HEK293T (cell line): ENCODE data around the gene KIF19.
"Not testable (repeated sequence)": the region's sequence is repeated elsewhere in the genome, so short reads cannot be mapped to it uniquely, and the experiment has no call there.

Experiments used
- CTCF ChIA-PET: fragments of 350-600 bp; formaldehyde crosslinking; extraction: SDS; loops from one replicate; lab custom pipeline; 2021; ENCODE audit warnings: antibody characterized with exemption, inconsistent platforms; lab: Yijun Ruan, JAX
- POLR2A ChIA-PET: fragments of 350-600 bp; formaldehyde crosslinking; extraction: SDS; loops from one replicate; lab custom pipeline; 2020; ENCODE audit warnings: antibody characterized with exemption, inconsistent platforms; lab: Yijun Ruan, JAX
- DNase-seq: peaks from one replicate; pipeline ENCODE4 v3.0.0; 2012; ENCODE audit warnings: mixed read lengths; ENCODE audit errors: extremely low spot score
- ARNT ChIP-seq: fragments of 450-650 bp; IDR thresholded peaks from 2 replicates; pipeline ENCODE4 v1.6.1; 2017; ENCODE audit warnings: mild to moderate bottlenecking
- BHLHE40 ChIP-seq: fragments of 450-650 bp; IDR thresholded peaks from 2 replicates; pipeline ENCODE4 v1.6.1; 2016; ENCODE audit warnings: mild to moderate bottlenecking, moderate library complexity, borderline replicate concordance
- CTBP1 ChIP-seq: fragments of 450-650 bp; IDR thresholded peaks from 2 replicates; pipeline ENCODE4 v1.6.1; 2016; ENCODE audit warnings: borderline replicate concordance
- ELF4 ChIP-seq: fragments of 450-650 bp; IDR thresholded peaks from 2 replicates; pipeline ENCODE4 v1.6.1; 2017; ENCODE audit warnings: antibody characterized with exemption
- FOXA1 ChIP-seq: fragments of 450-650 bp; IDR thresholded peaks from 2 replicates; pipeline ENCODE4 v1.6.1; 2016; ENCODE audit warnings: mild to moderate bottlenecking
- FOXK2 ChIP-seq: fragments of 450-650 bp; IDR thresholded peaks from 2 replicates; pipeline ENCODE4 v1.6.1; 2016; ENCODE audit warnings: mild to moderate bottlenecking
- FOXM1 ChIP-seq: fragments of 450-650 bp; IDR thresholded peaks from 2 replicates; pipeline ENCODE4 v1.6.1; 2017; ENCODE audit warnings: mild to moderate bottlenecking, borderline replicate concordance
- HDGF ChIP-seq: fragments of 450-650 bp; IDR thresholded peaks from 2 replicates; pipeline ENCODE4 v1.6.1; 2017; ENCODE audit warnings: antibody characterized with exemption, borderline replicate concordance
- L3MBTL2 ChIP-seq: fragments of 450-650 bp; conservative IDR thresholded peaks from 2 replicates; pipeline ENCODE4 v1.6.1; 2016; ENCODE audit warnings: mild to moderate bottlenecking
- LEF1 ChIP-seq: fragments of 450-650 bp; IDR thresholded peaks from 2 replicates; pipeline ENCODE4 v1.6.1; 2017; ENCODE audit warnings: mild to moderate bottlenecking, borderline replicate concordance
- NFRKB ChIP-seq: fragments of 450-650 bp; IDR thresholded peaks from 2 replicates; pipeline ENCODE4 v1.6.1; 2016; ENCODE audit warnings: mild to moderate bottlenecking, moderate library complexity
- PKNOX1 ChIP-seq: fragments of 450-650 bp; IDR thresholded peaks from 2 replicates; pipeline ENCODE4 v1.6.1; 2016
- SP1 ChIP-seq: fragments of 450-650 bp; IDR thresholded peaks from 2 replicates; pipeline ENCODE4 v1.6.1; 2017
- SUZ12 ChIP-seq: fragments of 450-650 bp; IDR thresholded peaks from 2 replicates; pipeline ENCODE4 v1.6.1; 2016; ENCODE audit warnings: mild to moderate bottlenecking
- TARDBP ChIP-seq: fragments of 450-650 bp; IDR thresholded peaks from 2 replicates; pipeline ENCODE4 v1.6.1; 2016
- ZNF384 ChIP-seq: fragments of 450-650 bp; IDR thresholded peaks from 2 replicates; pipeline ENCODE4 v1.6.1; 2016

KIF19 gene

GRCh38 chr17:74281799-74282198, 44.2 kb upstream of the KIF19 start:
- TF ChIP-seq LEF1 (no peak), TARDBP (no peak), FOXM1 (no peak)
- DNase-seq, result no peak
- POLR2A ChIA-PET, result no interaction called here
- CTCF ChIA-PET, result interaction anchor here (1.2 kb wide), 2 partner anchors 15 to 81 kb away, joined by 3 to 4 read pairs; no protein-coding TSS in a partner anchor

GRCh38 chr17:74282274-74282586, 43.8 kb upstream of the KIF19 start:
- POLR2A ChIA-PET, result not testable (repeated sequence)
- CTCF ChIA-PET, result interaction anchor here (1.2 kb wide), 2 partner anchors 15 to 81 kb away, joined by 3 to 4 read pairs; no protein-coding TSS in a partner anchor

GRCh38 chr17:74282587-74283370, 43.2 kb upstream of the KIF19 start:
- ChIA-PET POLR2A (no interaction called here), CTCF (interaction anchor here (1.2 kb wide), 2 partner anchors 14 to 80 kb away, joined by 3 to 4 read pairs; no protein-coding TSS in a partner anchor)
- no peak for DNase-seq
- TF ChIP-seq PKNOX1, result no peak
- no peak for TF ChIP-seq SUZ12
- TF ChIP-seq TARDBP, result no peak
- no peak for TF ChIP-seq NFRKB
- no peak for TF ChIP-seq ZNF384
- no peak for TF ChIP-seq FOXA1
- no peak for TF ChIP-seq L3MBTL2
- no peak for TF ChIP-seq CTBP1
- TF ChIP-seq ARNT, result no peak
- no peak for TF ChIP-seq FOXK2
- no peak for TF ChIP-seq FOXM1
- no peak for TF ChIP-seq ELF4
- TF ChIP-seq HDGF, result no peak
- TF ChIP-seq LEF1, result no peak

More at GRCh38 chr17:74282274-74282586, 43.8 kb upstream of the KIF19 start:
- DNase-seq, result not testable (repeated sequence)

GRCh38 chr17:74283371-74283673, 42.7 kb upstream of the KIF19 start:
- CTCF ChIA-PET, result no interaction called here
- no peak for DNase-seq
- TF ChIP-seq LEF1 (no peak), FOXK2 (no peak)
- POLR2A ChIA-PET, result no interaction called here

- DNase-seq, result no peak
- TF ChIP-seq LEF1, result no peak
- TF ChIP-seq ARNT, result no peak
- no peak for TF ChIP-seq ELF4
- no peak for TF ChIP-seq FOXA1
- TF ChIP-seq BHLHE40, result no peak
- no peak for TF ChIP-seq HDGF
- no peak for TF ChIP-seq SP1
- no peak for TF ChIP-seq FOXK2
- no peak for TF ChIP-seq NFRKB
- TF ChIP-seq L3MBTL2, result no peak
- TF ChIP-seq FOXM1, result no peak
- ChIA-PET CTCF (interaction anchor here (0.7 kb wide), 1 partner anchor 459 kb away, joined by 4 read pairs; no protein-coding TSS in a partner anchor), POLR2A (no interaction called here)
Measured at GRCh38 chr17:74287031-74287602, 38.9 kb upstream of the KIF19 start.

GRCh38 chr17:74288785-74289184, 37.2 kb upstream of the KIF19 start:
- CTCF ChIA-PET, result interaction anchor here (1.0 kb wide), 1 partner anchor 12 kb away, joined by 4 read pairs; no protein-coding TSS in a partner anchor

GRCh38 chr17:74289688-74290087, 36.3 kb upstream of the KIF19 start:
- CTCF ChIA-PET, result no interaction called here
- TF ChIP-seq SP1 (no peak), FOXA1 (no peak), SUZ12 (no peak), ZNF384 (no peak), FOXK2 (no peak), TARDBP (no peak)
- POLR2A ChIA-PET, result no interaction called here
- DNase-seq, result no peak

More at GRCh38 chr17:74288785-74289184, 37.2 kb upstream of the KIF19 start:
- POLR2A ChIA-PET, result no interaction called here
- no peak for DNase-seq
- TF ChIP-seq TARDBP (no peak), HDGF (no peak), NFRKB (no peak), PKNOX1 (no peak), LEF1 (no peak), BHLHE40 (no peak), L3MBTL2 (no peak), ZNF384 (no peak), CTBP1 (no peak)
